ENCODE measurements around the gene KMT2C. TPM values are rescaled to one million over a fixed set of nuclear protein-coding genes. Genes with fewer than 3 reads are reported as not detected.

Gene KMT2C
- total and polyA plus RNA-seq, 10 of the 15 experiments (the other 5 are each of a cell fraction or from before 2014, with no cell fraction given), result 3.3 to 45.2 (median 19.2) TPM

DNA sequence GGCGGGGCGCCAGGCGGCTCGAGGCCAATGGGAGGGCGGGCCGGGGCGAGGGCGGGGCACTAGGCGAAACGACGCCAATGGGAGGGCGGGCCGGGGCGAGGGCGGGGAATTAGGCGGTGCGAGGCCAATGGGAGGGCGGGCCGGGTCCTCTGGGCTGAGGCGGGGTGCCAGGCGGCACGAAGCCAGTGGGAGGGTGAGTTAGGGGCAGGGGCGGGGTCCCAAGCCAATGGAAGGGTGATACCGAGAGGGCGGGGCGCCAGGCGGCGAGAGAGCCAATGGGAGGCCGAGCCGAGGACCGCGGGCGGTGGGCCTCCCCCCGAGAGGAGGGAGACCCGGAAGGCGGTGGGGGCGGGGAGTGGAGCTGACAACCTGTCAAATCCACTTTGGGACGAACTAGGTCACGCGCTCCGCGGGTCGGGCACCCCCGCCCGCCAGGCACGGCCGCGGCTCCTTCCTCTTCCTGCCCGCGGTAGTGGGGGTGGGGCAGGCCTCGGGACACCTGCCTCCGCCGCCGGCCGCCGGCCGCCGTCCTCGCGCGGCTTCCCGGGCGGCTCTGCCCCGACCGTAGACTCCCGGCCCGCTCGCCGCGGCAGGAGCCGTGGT is 28.0 kb upstream of the KMT2C start (continued):
- TF ChIP-seq, protein P1, sequence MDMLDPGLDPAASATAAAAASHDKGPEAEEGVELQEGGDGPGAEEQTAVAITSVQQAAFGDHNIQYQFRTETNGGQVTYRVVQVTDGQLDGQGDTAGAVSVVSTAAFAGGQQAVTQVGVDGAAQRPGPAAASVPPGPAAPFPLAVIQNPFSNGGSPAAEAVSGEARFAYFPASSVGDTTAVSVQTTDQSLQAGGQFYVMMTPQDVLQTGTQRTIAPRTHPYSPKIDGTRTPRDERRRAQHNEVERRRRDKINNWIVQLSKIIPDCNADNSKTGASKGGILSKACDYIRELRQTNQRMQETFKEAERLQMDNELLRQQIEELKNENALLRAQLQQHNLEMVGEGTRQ (IDR thresholded peaks at IDR 0.05; ENCODE audit: borderline replicate concordance, low read depth, low read length), result peak; percentile 42
- peak; percentile 91; the same call in 1 of the 2 replicates for TF ChIP-seq STAT1 (conservative IDR thresholded peaks at IDR 0.05)
- TF ChIP-seq SIN3A (IDR thresholded peaks at IDR 0.05; ENCODE audit: low read depth, low read length), result no peak; the same call in 1 of the 2 replicates
- TF ChIP-seq GATAD2B (conservative IDR thresholded peaks at IDR 0.05; ENCODE audit: low read depth), result no peak
- peak; percentile 58; the same call in 1 of the 2 replicates for TF ChIP-seq TAF1 (IDR thresholded peaks at IDR 0.05; ENCODE audit: borderline replicate concordance, low read depth, low read length)
- TF ChIP-seq, protein P2, sequence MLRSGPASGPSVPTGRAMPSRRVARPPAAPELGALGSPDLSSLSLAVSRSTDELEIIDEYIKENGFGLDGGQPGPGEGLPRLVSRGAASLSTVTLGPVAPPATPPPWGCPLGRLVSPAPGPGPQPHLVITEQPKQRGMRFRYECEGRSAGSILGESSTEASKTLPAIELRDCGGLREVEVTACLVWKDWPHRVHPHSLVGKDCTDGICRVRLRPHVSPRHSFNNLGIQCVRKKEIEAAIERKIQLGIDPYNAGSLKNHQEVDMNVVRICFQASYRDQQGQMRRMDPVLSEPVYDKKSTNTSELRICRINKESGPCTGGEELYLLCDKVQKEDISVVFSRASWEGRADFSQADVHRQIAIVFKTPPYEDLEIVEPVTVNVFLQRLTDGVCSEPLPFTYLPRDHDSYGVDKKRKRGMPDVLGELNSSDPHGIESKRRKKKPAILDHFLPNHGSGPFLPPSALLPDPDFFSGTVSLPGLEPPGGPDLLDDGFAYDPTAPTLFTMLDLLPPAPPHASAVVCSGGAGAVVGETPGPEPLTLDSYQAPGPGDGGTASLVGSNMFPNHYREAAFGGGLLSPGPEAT (IDR thresholded peaks at IDR 0.05; ENCODE audit: low read depth), result no peak
- TF ChIP-seq, protein P3, sequence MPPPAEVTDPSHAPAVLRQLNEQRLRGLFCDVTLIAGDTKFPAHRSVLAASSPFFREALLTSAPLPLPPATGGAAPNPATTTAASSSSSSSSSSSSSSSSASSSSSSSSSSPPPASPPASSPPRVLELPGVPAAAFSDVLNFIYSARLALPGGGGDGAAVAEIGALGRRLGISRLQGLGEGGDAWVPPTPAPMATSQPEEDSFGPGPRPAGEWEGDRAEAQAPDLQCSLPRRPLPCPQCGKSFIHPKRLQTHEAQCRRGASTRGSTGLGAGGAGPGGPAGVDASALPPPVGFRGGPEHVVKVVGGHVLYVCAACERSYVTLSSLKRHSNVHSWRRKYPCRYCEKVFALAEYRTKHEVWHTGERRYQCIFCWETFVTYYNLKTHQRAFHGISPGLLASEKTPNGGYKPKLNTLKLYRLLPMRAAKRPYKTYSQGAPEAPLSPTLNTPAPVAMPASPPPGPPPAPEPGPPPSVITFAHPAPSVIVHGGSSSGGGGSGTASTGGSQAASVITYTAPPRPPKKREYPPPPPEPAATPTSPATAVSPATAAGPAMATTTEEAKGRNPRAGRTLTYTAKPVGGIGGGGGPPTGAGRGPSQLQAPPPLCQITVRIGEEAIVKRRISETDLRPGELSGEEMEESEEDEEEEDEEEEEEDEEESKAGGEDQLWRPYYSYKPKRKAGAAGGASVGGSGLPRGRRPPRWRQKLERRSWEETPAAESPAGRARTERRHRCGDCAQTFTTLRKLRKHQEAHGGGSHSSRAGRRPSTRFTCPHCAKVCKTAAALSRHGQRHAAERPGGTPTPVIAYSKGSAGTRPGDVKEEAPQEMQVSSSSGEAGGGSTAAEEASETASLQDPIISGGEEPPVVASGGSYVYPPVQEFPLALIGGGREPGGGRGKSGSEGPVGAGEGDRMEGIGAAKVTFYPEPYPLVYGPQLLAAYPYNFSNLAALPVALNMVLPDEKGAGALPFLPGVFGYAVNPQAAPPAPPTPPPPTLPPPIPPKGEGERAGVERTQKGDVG (CRISPR knock-in tag; IDR thresholded peaks at IDR 0.05), result no peak
- peak; percentile 95 for TF ChIP-seq HDGF (IDR thresholded peaks at IDR 0.05)
- TF ChIP-seq ZNF622 (IDR thresholded peaks at IDR 0.05), result no peak
- no peak for TF ChIP-seq HDAC2 (IDR thresholded peaks at IDR 0.05)
- TF ChIP-seq RBBP5 (conservative IDR thresholded peaks at IDR 0.05), result no peak
- peak in 1 of 2 experiments; percentile 60; a peak in 1 of 3 replicates for TF ChIP-seq EGR1 (IDR thresholded peaks at IDR 0.05; ENCODE audit: borderline replicate concordance in 1 of 2, low read depth in 2 of 2, low read length in 2 of 2)
- no peak for TF ChIP-seq SMC3 (IDR thresholded peaks at IDR 0.05; ENCODE audit: borderline replicate concordance, low read length)
- TF ChIP-seq, protein P4, sequence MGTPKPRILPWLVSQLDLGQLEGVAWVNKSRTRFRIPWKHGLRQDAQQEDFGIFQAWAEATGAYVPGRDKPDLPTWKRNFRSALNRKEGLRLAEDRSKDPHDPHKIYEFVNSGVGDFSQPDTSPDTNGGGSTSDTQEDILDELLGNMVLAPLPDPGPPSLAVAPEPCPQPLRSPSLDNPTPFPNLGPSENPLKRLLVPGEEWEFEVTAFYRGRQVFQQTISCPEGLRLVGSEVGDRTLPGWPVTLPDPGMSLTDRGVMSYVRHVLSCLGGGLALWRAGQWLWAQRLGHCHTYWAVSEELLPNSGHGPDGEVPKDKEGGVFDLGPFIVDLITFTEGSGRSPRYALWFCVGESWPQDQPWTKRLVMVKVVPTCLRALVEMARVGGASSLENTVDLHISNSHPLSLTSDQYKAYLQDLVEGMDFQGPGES (IDR thresholded peaks at IDR 0.05), result peak; percentile 47; the same call in 1 of the 2 replicates
- TF ChIP-seq SP1 (IDR thresholded peaks at IDR 0.05; ENCODE audit: low read depth, low read length), result peak; percentile 86
- no peak; the same call in 1 of the 2 replicates for TF ChIP-seq CHD2 (IDR thresholded peaks at IDR 0.05; ENCODE audit: borderline replicate concordance, low read depth, low read length)
- no peak for TF ChIP-seq RB1 (IDR thresholded peaks at IDR 0.05; ENCODE audit: borderline replicate concordance)
- TF ChIP-seq, protein P5, sequence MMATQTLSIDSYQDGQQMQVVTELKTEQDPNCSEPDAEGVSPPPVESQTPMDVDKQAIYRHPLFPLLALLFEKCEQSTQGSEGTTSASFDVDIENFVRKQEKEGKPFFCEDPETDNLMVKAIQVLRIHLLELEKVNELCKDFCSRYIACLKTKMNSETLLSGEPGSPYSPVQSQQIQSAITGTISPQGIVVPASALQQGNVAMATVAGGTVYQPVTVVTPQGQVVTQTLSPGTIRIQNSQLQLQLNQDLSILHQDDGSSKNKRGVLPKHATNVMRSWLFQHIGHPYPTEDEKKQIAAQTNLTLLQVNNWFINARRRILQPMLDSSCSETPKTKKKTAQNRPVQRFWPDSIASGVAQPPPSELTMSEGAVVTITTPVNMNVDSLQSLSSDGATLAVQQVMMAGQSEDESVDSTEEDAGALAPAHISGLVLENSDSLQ (IDR thresholded peaks at IDR 0.05), result peak; percentile 95
- TF ChIP-seq, protein P6, sequence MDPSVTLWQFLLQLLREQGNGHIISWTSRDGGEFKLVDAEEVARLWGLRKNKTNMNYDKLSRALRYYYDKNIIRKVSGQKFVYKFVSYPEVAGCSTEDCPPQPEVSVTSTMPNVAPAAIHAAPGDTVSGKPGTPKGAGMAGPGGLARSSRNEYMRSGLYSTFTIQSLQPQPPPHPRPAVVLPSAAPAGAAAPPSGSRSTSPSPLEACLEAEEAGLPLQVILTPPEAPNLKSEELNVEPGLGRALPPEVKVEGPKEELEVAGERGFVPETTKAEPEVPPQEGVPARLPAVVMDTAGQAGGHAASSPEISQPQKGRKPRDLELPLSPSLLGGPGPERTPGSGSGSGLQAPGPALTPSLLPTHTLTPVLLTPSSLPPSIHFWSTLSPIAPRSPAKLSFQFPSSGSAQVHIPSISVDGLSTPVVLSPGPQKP (IDR thresholded peaks at IDR 0.05; ENCODE audit: low read depth, low read length), result peak; percentile 66
- TF ChIP-seq NFYB (IDR thresholded peaks at IDR 0.05; ENCODE audit: insufficient read depth, low read depth, low read length), result peak; percentile 77; the same call in 1 of the 2 replicates

All from GM12878 (cell line).